Superior temporal gyrus (tissue), 1 donor: ENCODE measurements around the gene STK10.
"Not testable (repeated sequence)": the region's sequence is repeated elsewhere in the genome, so short reads cannot be mapped to it uniquely, and the experiment has no call there.

Source experiments
- DNase-seq: peaks from one replicate; pipeline ENCODE4 v3.0.0-alpha.2; 2016; ENCODE audit errors: extremely low spot score

Gene STK10

DNA sequence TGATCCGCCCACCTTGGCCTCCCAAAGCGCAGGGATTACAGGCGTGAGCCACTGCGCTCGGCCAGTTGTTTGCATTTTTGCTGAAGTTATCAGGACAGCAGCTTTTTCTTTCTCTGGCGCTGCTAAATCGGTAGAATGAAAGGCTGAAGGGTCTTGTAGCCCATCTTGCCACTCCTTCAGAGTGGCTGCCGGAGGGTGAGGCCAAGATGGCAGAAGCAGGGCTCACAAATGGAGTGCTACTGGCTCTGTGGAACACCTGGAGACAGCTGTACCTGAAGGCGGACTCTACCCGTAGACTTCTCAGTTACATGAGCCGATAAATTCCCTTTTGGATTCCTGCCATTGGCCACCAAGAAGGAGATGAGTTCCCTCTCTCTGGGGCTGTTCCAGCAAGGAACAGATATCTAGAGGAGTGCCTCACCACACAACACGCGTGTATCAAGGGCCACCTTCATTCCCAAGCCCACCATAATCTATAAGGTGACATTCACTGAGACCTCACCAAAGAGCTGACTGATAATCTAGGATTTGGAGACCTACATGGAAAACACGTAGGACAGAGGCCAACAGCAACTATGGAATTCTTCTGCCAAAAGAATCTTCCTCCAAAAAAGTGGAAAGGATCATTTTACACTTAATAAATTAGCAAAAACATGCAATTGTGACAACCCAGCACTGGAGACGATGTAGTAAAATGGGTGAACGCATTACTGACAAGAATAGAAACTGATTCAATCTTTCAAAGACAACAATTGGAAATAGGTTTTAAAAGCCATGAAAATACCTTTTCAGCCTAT, 21.8 kb downstream of the STK10 start:
- DNase-seq: no peak

DNA sequence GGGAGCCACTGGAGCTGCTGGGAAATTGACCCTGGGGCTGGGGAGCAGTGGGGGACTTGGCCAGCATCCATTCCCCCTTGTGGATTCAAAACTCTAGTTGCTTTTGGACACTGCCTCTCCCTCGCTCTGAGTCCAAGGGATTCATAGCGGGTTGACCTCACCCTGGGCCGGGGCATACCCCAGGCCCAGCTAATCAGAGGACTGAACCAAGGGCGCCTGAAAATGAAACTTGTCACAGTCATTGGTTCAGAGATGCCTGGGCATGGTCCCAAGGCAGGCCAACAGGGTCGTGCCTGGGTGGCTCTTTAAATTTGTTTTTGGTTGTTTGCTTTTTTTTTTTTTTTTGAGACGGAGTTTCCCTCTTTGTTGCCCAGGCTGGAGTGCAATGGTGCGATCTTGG, 22.6 kb downstream of the STK10 start:
- no peak for DNase-seq

DNA sequence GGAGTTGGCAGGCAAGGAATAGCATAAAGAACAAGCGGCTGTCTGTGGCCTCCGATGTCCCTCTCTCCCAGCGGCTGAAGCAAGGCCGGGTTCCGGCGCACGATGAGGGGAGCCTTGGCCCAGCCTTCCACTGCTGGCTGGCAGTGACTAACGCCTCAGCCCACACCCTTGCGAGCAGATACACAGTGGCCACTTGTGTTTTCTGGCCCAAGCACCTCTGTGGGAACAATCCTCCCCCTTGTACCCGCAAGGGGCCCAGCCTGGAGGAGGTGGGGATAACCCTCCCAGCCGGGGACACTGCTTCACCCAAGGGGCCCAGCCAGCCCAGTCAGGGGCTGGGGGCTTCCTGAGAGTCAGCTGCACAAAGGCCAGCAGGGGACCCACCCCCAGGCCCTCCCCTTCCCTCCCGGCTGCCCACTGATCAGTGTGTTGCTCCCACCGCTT, 23.2 kb downstream of the STK10 start:
- DNase-seq: no peak

DNA sequence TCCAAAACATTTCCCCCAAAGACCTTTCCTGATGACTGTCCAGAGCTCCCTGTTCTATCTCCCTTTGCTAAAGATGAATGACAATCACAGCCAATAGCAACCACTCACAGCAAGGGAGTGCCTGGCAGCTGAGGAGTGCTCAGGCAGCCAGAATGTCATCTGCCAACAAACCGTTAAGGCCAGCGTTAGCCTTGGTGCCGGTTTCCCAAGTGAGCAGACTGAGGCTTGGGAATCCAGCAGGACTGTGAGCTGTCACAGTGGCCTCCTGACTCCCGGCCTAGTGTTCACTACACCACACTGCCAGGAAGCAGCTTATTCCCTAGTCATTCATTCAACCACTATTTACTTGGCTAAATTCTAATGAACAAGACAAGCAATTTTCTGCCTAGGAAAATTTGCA, 24.7 kb downstream of the STK10 start:
- DNase-seq: no peak

DNA sequence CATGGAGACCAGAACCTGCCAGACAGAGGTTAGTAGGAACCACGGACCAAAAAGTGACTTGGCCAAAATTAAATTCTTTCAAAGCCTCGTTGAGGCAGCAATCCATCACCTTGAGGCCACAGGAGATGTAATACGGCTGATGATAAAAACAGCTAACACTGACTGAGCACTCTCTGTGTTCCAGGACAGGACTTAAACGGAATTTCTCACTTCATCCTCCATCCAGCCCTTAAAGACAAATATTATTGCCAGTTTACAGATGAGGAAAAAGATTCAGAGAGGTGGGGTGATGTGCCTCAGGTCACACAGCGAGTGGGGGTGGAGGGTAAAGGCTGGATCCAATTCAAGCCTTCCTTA, 25.1 kb downstream of the STK10 start:
- no peak for DNase-seq

DNA sequence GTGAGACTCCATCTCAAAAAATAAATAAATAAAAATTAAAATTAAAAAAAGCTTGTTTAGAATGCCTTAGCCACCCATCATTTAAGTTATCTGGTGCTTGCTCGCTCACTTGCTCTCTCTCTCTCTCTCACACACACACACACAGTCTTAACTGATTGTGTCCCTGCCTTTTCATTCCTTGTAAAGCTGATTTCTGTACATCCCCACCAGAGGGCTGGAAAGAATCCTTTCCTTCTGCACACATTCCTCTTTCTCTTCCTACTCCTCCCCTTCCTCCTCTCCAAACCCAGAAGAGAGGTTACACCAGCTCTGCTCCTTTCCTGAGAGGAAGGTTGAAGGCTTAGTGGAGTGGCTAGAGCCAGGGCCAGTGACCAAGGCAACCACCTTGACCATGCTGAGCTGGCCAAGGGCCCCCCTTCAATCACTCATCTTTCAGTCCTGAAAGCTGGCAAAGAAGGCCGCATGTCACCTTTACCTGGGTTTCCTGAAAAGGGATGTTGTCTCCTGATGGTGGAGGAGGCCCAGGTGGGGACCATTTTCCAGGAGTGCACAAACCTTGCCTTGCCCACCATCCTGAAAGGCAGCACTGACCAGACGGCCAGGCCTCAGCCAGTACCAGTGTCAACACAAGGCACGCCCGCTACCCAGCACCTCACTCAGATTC, 25.6 kb downstream of the STK10 start:
- DNase-seq: no peak

DNA sequence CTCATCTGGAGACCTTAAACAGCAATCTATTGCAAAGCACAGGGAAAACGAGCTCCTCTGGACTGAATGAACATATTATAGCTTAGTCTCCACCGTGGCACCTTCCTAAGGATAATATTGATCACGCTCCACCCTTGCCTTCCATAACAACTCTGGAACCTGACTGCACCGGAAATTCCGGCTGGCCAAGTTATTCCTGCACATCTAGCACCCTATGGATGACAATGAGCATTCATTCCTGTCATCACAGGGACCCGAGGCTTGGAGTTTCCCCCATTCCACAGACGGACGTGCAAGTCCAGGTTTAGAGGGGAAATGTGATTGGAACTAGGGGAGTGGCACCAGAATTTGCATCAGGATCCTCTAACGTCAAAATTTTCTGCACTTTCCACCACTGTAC, 27.5 kb downstream of the STK10 start:
- DNase-seq: no peak

DNA sequence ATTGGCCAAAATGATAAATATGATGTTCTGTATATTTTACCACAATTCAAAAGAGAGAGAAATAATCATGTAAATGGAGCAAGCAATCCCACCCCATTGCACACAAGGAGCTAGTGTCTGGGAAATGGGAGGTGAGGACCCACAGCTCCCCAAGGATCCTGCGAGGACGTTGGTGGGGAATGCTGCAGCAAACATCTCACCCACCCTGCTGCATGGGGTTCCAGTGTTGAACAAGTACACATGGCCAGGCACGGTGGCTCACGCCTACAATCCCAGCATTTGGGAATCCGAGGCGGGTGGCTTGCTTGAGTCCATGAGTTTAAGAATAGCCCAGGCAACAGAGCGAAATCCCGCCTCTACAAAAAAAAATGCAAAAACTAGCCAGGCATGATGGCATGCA, 29.0 kb downstream of the STK10 start:
- no peak for DNase-seq

DNA sequence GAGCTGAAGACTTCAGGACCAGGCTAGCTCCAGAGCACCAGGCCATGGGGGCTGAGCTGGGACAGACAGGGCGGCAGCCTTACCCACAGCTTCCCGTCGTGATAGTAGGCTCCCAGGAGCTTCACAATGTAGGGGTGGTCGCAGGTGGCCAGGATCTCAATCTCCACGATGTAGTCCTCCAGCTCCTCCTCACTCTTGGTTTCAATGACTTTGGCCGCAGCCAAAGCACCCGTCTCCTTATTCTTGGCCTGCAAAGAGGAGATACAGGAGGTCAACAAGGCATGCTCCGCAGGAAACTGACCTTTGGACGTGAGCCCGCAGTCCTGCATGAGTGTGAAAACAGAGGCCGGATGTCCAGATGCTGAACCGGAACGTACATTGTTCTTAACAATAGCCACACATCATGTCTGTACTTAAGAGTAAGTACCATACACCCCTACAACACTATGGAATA, 31.5 kb downstream of the STK10 start:
- no peak for DNase-seq

DNA sequence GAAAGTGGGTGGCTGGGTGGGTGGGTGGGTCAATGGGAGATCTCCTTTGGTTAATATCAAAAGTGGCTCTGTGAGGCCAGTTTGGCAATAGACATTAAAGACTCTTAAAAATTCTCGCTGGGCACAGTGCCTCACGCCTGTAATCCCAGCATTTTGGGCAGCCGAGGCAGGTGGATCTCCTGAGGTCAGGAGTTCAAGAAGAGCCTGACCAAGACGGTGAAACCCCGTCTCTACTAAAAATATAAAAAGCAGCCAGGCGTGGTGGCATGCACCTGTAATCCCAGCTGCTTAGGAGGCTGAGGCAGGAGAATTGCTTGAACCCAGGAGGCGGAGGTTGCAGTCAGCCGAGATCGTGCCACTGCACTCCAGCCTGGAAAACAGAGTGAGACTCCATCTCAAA, 32.9 kb downstream of the STK10 start:
- not testable (repeated sequence) for DNase-seq

DNA sequence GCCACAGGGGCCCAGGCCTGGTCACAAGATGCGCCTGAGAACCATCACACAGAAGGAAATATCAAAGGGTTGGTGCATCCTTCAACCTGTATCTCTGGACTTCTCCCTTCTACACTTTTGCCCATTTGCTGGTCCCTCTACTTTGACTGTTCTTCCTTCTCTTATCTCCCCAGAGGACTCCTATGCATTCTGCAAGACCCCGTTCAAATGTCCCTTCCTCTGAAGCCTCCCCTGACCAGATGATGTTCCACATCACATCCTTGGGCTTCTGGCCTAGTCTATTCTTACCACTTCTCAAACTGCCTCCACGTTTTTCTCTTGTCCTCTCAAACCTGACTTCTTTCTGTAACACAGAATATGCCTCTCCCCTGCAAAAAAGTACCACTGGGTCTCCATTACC, 34.3 kb downstream of the STK10 start:
- DNase-seq: no peak

DNA sequence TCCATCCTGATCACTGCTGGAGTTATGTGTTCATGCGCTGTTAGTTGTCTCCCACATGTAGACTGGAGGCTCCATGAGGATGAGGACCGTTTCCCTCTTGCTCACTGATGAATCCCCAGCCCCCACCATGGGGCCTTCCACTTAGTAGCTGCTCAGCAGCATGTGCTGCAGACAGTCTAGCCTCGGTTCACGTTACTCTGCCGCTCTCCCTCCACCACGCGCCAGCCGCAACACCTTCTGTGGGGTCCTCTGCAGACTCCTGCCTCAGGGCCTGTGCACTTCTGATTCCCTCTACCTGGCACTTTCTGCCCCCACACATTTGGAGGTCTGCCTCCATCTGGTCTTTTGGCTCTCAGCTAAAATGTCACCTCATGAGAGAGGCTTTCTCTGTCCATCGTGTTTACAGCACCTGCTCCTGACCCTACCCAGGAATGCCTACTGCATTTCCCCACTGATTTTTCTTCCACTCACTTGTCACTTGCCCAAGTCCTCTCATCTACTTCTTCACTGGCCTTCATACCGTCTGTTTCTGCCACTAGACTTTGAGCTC, 36.3 kb downstream of the STK10 start:
- no peak for DNase-seq

DNA sequence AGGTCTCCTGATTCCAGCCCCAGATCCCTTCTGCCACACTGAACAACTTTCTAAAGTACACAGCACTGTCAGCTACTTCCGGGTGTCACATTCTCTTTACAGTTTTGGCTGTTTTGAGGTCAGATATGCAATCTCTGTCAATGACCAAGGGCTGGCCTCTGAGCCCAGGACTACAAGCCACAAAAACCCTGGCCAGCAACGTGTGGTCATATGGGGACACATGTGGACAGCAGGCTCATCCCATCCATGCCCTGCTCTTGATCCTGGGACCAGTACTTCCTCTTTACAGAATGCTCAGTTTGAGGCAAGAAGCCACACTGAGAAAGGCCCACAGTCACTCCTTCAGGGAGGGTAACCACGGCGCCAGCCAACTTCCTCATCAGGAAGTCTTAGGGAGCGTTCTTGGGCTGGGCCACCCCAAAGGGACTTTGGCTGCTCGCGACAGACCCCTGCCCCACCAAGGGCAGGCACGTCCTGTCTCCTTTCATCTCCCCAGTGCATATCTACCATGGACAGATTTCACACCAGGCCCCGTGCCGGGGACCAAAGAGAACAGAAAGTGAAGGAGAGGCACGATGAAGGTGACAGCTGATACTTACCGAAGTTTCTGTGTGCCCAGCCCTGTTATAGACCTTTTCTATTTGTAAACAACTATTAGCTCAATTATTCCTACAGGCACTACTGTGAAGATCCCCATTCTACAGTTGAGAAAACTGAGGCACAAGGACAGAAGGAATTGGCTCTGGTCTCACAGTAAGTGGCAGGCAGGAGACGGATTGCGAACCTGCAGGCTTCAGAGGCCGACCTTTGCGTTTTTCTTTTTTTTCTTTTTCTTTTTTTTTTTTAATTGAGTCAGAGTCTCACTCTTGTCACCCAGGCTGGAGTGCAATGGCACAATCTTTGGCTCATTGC, 37.3 kb downstream of the STK10 start:
- no peak for DNase-seq

DNA sequence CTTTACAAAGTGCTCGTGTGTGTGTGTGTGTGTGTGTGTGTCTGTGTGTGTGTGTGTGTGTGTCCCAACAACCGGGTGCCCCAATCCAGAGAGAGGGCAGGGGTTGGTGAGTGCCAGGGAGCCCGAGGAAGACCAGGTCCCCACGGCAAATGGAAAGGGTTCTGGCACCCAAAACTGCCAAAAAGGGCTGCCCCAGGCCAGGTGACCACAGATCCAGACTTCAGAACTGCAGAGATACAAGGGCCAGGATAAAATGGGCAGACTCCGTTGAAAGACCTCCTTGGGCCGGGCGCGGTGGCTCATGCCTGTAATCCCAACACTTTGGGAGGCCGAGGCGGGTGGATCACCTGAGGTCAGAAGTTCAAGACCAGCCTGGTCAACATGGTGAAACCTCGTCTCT, 38.5 kb downstream of the STK10 start:
- DNase-seq: not testable (repeated sequence)

DNA sequence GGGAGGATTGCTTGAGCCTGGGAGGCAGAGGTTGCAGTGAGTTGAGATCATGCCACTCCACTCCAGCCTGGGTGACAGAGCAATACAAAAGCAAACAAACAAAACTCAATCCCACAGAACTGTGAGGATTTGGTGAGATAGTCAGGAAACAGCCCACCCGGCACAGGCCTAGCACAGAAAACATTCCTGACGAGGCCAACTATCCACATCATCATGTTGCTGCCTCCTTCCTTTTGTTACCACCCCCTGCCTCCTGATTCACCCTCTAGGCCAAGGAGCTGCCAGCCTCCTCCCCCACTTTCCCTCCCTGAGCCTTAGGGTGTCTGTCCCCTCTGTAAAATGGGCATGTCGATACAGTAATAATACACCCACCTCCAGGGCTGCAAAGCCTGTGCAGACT, 39.0 kb downstream of the STK10 start:
- no peak for DNase-seq

DNA sequence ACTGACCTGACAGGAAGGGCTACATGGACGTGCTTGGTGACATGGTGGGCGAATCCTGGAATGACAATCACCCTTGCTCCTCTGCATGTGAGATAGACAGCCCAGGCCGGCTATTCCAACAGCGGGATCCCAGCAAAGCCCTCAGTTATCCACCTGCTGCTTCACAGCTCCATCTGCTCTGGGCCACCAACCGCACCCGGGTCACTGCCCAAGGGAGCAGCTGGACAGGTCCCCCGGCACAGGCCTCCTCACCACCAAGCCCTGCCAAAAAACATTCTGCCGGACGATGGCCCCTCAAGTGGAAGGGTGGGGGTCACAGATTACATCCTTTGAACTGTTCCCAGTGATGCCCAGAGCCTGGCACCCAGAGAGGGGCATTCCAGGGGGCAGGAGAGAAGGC, 39.6 kb downstream of the STK10 start:
- DNase-seq: no peak

DNA sequence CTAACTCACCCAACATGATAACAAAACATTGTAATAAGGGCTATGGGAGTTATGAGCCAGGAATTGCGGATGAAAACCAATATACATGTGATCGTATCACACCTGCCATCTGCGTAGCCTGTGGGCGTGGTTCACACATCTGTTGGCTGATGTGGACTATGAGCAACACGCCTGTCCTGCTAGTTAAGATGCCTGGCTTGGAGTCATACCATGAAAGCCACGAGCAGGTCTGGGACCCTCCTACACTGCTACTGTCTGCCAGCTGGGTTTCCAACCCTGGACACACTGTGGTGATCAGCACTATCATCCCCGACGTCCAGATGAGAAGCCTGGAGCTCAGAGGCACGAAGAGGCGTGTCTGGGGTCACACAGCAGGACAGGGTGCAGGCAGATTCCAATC, 40.2 kb downstream of the STK10 start:
- DNase-seq: no peak

DNA sequence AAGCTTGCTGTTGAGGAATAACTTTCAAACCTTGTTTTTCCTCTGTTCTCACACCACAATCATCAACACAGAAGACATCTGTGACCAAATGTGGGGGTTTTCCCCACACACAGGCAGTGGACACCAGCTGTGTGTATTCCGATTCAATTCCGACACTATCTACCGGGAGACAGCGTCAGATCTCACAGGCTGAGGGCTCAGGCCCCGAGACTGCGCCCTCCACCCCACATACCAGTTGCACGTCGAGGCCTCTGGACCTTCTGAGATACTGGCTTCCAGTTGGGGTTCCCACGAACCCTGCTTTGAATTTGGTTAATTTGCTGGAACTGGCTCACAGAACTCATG, 41.3 kb downstream of the STK10 start:
- DNase-seq: no peak

DNA sequence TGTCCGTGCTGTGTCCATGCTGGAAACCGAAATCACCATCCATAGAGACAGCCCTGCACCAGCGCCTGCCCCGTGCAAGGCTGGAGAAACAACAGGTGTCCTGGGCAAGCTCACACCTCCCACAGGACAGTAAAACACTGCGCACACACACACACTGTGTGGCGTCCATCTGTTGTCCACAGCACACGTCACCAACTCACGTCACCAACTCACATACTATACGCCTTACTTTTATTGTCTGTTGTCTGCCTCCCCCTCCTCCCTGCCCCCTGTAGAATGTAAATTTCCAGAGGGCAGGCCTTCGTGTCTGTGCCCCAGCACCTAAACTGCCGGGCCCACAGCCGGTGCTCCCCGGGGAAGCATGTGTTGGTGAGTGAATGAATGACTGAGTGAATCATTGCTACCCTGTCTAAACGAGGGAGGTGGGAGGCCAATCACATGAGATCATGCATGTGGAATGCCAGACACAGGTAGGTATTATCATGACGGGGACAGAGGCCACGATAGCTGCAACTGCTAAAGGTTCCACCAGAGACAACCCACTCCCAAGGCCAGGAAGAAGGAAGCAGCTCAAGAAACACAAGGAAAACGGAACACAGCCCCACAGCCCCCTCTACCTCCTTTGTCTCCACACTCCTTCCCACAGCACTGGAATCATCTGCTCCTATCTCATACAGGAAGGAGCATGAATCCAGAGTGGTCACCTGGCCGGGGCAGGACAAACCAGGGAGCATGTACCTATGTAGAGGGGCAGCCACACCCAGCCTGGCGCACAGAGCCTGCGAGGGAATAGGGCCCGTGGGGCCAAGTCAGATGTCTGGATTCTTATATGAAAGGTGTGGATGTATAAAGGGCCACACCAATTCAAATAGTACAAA, 41.9 kb downstream of the STK10 start:
- DNase-seq: no peak

DNA sequence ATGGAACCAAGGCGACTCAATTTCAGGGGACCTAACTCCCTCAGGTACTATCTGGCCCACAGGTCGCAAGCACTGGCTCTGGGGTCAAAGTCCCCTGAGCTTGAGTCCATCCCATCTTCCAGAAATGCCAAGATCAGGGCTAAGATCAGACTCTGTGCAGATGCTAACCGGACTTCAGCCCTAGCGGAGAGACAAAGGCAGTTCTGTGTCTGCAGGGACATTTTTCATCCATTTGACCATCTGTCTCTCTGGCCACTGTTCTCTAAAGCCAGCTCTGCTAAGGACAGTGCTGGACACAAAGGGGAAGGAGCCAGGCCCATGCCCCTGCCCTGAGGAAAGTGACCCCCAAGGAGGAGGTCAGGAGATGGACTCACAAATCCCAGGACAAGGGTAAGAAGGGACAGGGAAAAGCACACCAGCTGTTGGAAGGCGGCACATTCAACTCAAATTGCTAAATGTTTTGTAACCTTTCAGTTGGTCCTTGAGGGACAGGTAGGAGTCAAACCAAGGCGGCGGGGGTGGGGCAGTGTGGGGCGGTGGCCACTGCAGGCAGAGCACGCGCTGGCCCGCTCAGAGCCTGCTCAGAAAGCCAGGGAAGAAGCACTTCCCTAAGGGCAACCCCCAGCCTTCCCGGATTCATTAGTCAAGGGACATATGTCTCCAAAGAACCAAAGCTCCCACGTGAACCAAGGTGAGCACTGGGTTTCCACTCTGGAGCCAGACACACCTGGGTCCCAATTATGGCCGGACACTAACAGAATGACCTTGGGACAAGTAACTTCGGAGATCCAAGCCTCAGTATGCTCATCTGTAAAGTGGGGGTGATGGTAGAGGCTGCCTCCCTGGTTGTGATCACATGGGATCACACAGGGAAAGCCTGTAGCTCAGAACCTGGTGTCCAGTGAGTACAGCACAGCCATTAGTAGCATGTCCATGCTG, 42.8 kb downstream of the STK10 start:
- DNase-seq: peak; percentile 63
